ENCODE data around the gene TRAF2. TPM values are rescaled to one million over a fixed set of nuclear protein-coding genes. Genes with fewer than 3 reads are reported as not detected.
A peak's percentile ranks its signal among the peaks of the same experiment; 100 is the strongest.
"Not testable (repeated sequence)": the region's sequence is repeated elsewhere in the genome, so short reads cannot be mapped to it uniquely, and the experiment has no call there.

TRAF2 gene
- total RNA-seq, 2 donors from 2014 or later = 5.2 to 30.7 TPM

DNA sequence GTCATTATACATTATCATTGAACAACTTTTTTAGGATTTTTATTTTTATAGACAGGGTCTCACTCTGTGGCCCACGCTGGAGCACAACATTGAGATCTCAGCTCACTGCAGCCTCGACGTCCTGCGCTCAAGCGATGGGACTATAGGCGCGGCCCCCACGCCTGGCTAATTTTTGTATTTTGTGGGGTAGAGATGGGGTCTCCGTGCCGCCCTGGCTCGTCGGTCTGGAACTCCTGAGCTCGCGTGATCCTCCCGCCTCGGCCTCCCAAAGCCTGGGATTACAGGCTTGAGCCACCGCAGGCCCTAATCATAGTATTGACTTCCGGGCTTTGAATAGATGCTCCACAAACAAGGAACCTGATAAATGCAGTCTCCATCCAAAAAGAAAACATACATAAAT, 18.8 kb upstream of the TRAF2 start:
- intact Hi-C loops (cut with DNase I) = no loop called here
- H3K4me3 ChIP-seq = no peak overlapping the region
- WGBS, 2 donors = 94 to 98% methylated on average over 18 of the region's 18 CpGs

DNA sequence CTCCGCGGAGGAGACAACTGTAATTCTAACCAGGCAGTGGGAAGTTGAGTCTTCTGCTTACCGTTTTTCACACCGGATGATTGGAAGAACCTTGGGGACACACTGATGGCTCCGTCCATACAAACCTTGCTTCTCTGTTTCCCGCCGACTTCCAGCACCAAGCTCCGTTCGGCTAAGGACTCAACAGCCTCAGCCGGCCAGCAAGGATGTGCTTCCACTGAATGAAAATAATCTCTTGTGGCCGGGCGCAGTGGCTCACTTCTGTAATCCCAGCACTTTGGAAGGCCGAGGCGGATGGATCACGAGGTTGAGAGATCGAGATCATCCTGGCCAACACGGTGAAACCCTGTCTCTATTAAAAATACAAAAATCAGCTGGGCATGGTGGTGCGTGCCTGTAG, 18.4 kb upstream of the TRAF2 start:
- Histone ChIP-seq H3K36me3 (replicated peaks in 1 of 2; ENCODE audit: insufficient read depth in 1 of 2, low read depth in 2 of 2) (peaks cover 4% of the 10 kb centered on the region in 2 donors), H3K9me3 (no peaks in the 10 kb centered on the region), H3K27me3 (no peaks in the 10 kb centered on the region), H3K27ac (no peak overlapping the region), H3K4me1 (peaks cover 31% of the 10 kb centered on the region), H3K4me3 (no peak overlapping the region)
- TF ChIP-seq, protein P1, sequence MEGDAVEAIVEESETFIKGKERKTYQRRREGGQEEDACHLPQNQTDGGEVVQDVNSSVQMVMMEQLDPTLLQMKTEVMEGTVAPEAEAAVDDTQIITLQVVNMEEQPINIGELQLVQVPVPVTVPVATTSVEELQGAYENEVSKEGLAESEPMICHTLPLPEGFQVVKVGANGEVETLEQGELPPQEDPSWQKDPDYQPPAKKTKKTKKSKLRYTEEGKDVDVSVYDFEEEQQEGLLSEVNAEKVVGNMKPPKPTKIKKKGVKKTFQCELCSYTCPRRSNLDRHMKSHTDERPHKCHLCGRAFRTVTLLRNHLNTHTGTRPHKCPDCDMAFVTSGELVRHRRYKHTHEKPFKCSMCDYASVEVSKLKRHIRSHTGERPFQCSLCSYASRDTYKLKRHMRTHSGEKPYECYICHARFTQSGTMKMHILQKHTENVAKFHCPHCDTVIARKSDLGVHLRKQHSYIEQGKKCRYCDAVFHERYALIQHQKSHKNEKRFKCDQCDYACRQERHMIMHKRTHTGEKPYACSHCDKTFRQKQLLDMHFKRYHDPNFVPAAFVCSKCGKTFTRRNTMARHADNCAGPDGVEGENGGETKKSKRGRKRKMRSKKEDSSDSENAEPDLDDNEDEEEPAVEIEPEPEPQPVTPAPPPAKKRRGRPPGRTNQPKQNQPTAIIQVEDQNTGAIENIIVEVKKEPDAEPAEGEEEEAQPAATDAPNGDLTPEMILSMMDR (IDR thresholded peaks at IDR 0.05) = no peak
- TF ChIP-seq POLR2A (IDR thresholded peaks at IDR 0.05) = no peak
- ATAC-seq = no peak
- 98% methylated on average over 18 of the region's 18 CpGs for WGBS, 2 donors
- intact Hi-C loops (cut with DNase I) = no loop called here
- peak in 1 of 4 donors; percentile 10 for DNase-seq

More for the DNA sequence above, 18.8 kb upstream of the TRAF2 start:
- Histone ChIP-seq H3K27me3 (no peaks in the 10 kb centered on the region), H3K36me3 (replicated peaks in 1 of 2; ENCODE audit: insufficient read depth in 1 of 2, low read depth in 2 of 2) (peaks cover 8 to 9% of the 10 kb centered on the region in 2 donors), H3K27ac (no peak overlapping the region), H3K4me1 (peaks cover 35% of the 10 kb centered on the region), H3K9me3 (no peaks in the 10 kb centered on the region)
- DNase-seq (peak in 1 of 4 donors; percentile 14), ATAC-seq (no peak)
- no peak for TF ChIP-seq POLR2A (IDR thresholded peaks at IDR 0.05)
- TF ChIP-seq, protein P1 (IDR thresholded peaks at IDR 0.05) = no peak

DNA sequence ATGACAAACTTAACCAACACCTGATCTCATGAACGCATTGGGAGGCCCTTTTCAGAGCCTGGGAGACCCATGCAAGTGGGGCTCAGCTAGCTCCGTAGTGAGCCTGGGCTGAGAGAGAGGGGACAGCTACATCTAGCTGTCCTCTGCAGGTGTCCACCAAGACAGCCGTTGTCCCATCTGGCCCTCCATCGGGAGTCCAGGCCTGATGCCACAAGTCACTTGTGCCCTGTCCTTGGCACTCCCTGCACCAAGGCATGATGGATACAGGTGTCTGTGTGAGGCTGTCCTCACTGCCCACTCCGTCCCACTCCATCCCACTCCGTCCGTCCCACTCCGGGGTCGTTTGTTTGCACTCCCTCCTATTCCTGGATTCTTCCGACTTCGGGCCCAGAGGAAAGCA, 17.7 kb upstream of the TRAF2 start:
- ATAC-seq = no peak
- peak in 1 of 4 donors; percentile 10 for DNase-seq
- intact Hi-C loops (cut with DNase I) = no loop called here
- no peak overlapping the region for H3K27ac ChIP-seq
- no peak for TF ChIP-seq POLR2A (IDR thresholded peaks at IDR 0.05)
- TF ChIP-seq, protein P1 (IDR thresholded peaks at IDR 0.05) = no peak
- H3K4me3 ChIP-seq = no peak overlapping the region
- H3K36me3 ChIP-seq (replicated peaks in 1 of 2; ENCODE audit: insufficient read depth in 1 of 2, low read depth in 2 of 2) = no peaks in the 10 kb centered on the region
- H3K4me1 ChIP-seq = peaks cover 24% of the 10 kb centered on the region
- H3K27me3 ChIP-seq = no peaks in the 10 kb centered on the region
- H3K9me3 ChIP-seq = no peaks in the 10 kb centered on the region
- 88 to 91% methylated on average over 10 to 11 of the region's 11 CpGs for WGBS, 2 donors

- WGBS, 2 donors = 89 to 100% methylated on average over 2 of the region's 2 CpGs
- DNase-seq; H3K27ac ChIP-seq; H3K27me3 ChIP-seq; H3K9me3 ChIP-seq; H3K4me3 ChIP-seq; ATAC-seq; H3K36me3 ChIP-seq (replicated peaks in 1 of 2; ENCODE audit: insufficient read depth in 1 of 2, low read depth in 2 of 2); intact Hi-C loops (cut with DNase I): not testable (repeated sequence)
- peaks cover 16% of the 10 kb centered on the region for H3K4me1 ChIP-seq
These were observed 16.7 kb upstream of the TRAF2 start for GRCh38 chr9:136869611-136870010.

- H3K4me1 ChIP-seq = no peaks in the 10 kb centered on the region
- no peaks in the 10 kb centered on the region for H3K9me3 ChIP-seq
- no peaks in the 10 kb centered on the region for H3K27me3 ChIP-seq
- ATAC-seq (no peak), DNase-seq (no peak)
- no peak overlapping the region for H3K27ac ChIP-seq
- H3K36me3 ChIP-seq (replicated peaks in 1 of 2; ENCODE audit: insufficient read depth in 1 of 2, low read depth in 2 of 2) = no peaks in the 10 kb centered on the region
- WGBS, 2 donors = 90 to 91% methylated on average over 6 of the region's 6 CpGs
- TF ChIP-seq, protein P1 (IDR thresholded peaks at IDR 0.05) = no peak
- no peak for TF ChIP-seq POLR2A (IDR thresholded peaks at IDR 0.05)
- no peak overlapping the region for H3K4me3 ChIP-seq
- intact Hi-C loops (cut with DNase I) = no loop called here
These were observed 11.2 kb upstream of the TRAF2 start for GRCh38 chr9:136875155-136875554.
